NCI-H1930 (cell line): ENCODE results near the gene TMIGD2.
"Not testable (repeated sequence)": the region's sequence is repeated elsewhere in the genome, so short reads cannot be mapped to it uniquely, and the experiment has no call there.

ENCODE experiments used
- DNase-seq, 2 experiments: peaks; one replicate each; lab custom pipeline; 2025; lab: John Stamatoyannopoulos, UW

Gene TMIGD2

GRCh38 chr19:4302243-4302640 lies at the start of gene TMIGD2:
TSS of gene TMIGD2 (minus strand) at chr19:4302389. CDS start at chr19:4302385, 4 bp downstream.
- no peak for DNase-seq

- no peak for DNase-seq
These were observed 48.5 kb upstream of the TMIGD2 start for GRCh38 chr19:4350726-4351125.

GRCh38 chr19:4350111-4350510 lies 47.9 kb upstream of the TMIGD2 start:
- DNase-seq, result no peak

GRCh38 chr19:4349225-4349624 lies 47.0 kb upstream of the TMIGD2 start:
- DNase-seq, result not testable (repeated sequence)

GRCh38 chr19:4347521-4347920 lies 45.3 kb upstream of the TMIGD2 start:
- DNase-seq, result no peak

GRCh38 chr19:4346020-4346383 lies 43.8 kb upstream of the TMIGD2 start:
- no peak for DNase-seq

- DNase-seq, result no peak
These were observed 43.3 kb upstream of the TMIGD2 start for GRCh38 chr19:4345342-4346019.

- peak; percentile 50 to 80 for DNase-seq
These were observed 41.5 kb upstream of the TMIGD2 start, which contains the start of gene MPND for GRCh38 chr19:4343370-4344307. TSS of gene MPND (plus strand) at chr19:4343562. CDS start at chr19:4343594, 32 bp downstream.

GRCh38 chr19:4342615-4343369 lies 40.6 kb upstream of the TMIGD2 start:
- peak; percentile 97 for DNase-seq

GRCh38 chr19:4342314-4342614 lies 40.1 kb upstream of the TMIGD2 start:
- DNase-seq, result no peak

GRCh38 chr19:4338441-4339355 lies 36.5 kb upstream of the TMIGD2 start, which contains the start of gene STAP2:
TSS of gene STAP2 (minus strand) at chr19:4338827. CDS start at chr19:4338753, 74 bp downstream.
- DNase-seq, result no peak

- no peak for DNase-seq
These were observed 35.8 kb upstream of the TMIGD2 start for GRCh38 chr19:4337906-4338440.

- DNase-seq, result no peak
These were observed 32.9 kb upstream of the TMIGD2 start for GRCh38 chr19:4334929-4335570.

- no peak for DNase-seq
These were observed 27.7 kb upstream of the TMIGD2 start for GRCh38 chr19:4329858-4330257.

GRCh38 chr19:4328991-4329681 lies 26.9 kb upstream of the TMIGD2 start:
- not testable (repeated sequence) for DNase-seq

- DNase-seq, result peak; percentile 86 to 92
These were observed 26.2 kb upstream of the TMIGD2 start for GRCh38 chr19:4328243-4328990.

- no peak for DNase-seq
These were observed 25.7 kb upstream of the TMIGD2 start for GRCh38 chr19:4327877-4328242.

- peak; percentile 48 to 64 for DNase-seq
These were observed 25.2 kb upstream of the TMIGD2 start for GRCh38 chr19:4327252-4327876.

- no peak for DNase-seq
These were observed 24.7 kb upstream of the TMIGD2 start for GRCh38 chr19:4326837-4327251.
